Ammon's horn (tissue), 1 donor: Measurements from ENCODE around the gene FBXO28.
A peak's percentile ranks its signal among the peaks of the same experiment; 100 is the strongest.

ENCODE experiments used
- DNase-seq: peaks from one replicate; pipeline ENCODE4 v3.0.0-alpha.2; 2016; ENCODE audit warnings: low spot score

Gene FBXO28

DNA sequence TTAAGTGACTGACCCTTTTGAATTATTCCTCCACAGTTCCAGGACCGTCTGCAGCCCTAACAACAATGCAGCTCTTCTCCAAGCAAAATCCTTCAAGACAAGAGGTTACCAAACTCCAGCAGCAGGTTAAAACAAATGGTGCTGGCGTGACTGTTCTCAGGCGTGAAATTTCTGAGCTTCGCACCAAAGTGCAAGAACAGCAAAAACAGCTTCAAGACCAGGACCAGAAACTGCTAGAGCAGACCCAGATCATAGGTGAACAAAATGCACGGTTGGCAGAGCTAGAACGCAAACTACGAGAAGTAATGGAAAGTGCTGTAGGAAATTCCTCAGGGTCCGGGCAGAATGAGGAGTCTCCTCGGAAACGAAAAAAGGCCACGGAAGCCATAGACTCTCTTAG lies 43.4 kb downstream of the FBXO28 start:
- no peak for DNase-seq

DNA sequence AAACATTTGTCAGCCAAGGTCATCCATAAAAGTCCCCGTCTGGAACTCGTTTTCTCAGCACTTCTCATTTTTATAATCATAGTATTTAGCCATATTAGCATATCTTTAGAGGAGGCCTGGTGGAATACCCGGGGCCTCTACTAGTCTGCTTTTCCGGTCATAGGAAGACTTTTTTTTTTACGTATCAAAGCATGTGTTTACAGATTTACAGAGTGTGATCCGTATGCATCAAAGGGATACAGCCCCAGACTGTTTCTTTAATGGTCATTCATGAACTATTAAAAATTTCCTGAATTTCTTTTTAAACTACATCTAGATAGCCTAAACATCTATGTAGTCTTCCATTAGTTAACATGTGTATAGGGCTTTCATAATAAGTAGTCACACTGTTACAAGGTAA lies 45.6 kb downstream of the FBXO28 start:
- DNase-seq = no peak

DNA sequence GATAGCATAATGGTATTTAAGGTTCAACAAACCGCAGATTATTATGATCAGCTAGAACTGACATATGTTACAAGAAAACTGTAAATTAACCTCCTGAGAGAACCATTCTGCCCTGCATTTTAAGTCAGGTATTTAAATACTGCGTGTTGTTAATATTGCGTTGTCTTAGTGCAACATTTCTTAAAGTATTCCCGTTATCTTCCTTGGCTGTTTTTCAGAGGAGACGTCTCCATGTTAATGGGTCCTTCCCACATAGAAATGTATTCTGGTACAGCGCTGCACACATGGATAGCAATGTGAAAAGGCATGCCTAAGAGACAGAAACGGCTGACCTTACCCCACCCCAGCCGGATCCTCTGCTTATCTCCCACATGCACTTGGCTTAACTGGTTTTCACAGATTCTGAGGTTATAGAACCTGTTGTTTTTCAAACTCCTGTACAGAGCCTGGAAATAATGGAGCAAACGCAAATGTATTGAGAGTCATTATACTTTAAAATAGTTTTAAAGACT lies 46.3 kb downstream of the FBXO28 start:
- DNase-seq = no peak

- DNase-seq = no peak
Observed at GRCh38 chr1:224162768-224163167, 48.9 kb downstream of the FBXO28 start.

GRCh38 chr1:224163311-224163710 lies 49.4 kb downstream of the FBXO28 start:
- no peak for DNase-seq

DNA sequence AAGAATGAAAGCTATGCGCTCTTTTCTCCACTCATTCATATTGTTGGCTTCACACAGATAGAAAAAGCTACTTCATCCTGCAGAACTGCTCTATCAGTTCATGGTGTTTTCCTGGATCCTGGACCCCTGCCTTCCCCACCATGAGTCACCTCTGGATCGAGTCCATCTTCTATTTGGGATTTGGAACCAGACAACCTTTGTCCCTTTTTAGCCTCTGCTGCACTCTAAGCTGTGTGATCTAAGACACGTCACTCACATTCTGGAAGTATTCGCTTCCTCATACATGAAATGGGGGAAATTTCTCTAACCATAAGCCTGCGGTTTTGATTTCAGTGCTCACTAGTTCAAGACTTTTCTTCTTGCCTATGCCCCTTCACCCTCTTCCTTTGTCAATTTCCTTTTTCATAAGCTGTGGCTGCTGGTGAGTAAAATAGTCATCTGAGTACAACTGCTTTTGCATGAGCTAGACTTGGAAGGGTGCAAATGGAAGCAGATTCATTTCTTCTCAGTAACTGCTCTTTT lies 55.0 kb downstream of the FBXO28 start:
- peak; percentile 58 for DNase-seq

GRCh38 chr1:224169718-224170270 lies 55.9 kb downstream of the FBXO28 start:
- DNase-seq = no peak

DNA sequence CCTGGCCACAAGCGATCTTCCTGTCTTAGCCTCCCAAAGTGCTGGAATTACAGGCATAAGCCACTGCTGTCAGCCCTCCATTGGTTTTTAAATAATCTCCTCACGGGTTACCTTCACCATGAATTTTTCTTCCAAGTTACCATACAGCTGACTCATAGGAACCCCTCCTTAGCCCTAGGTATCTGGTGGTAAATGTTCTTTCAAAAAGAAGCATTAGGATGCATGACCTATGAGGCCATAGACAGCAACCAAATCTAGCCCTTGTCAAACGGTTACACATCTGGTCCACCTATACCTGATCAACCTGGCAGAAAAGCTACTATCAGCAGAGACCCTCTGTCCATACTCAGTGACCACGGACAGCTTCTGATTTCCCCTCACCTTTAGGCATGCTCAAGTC lies 56.4 kb downstream of the FBXO28 start:
- DNase-seq = no peak

GRCh38 chr1:224170748-224171478 lies 57.0 kb downstream of the FBXO28 start:
- peak; percentile 24 for DNase-seq

DNA sequence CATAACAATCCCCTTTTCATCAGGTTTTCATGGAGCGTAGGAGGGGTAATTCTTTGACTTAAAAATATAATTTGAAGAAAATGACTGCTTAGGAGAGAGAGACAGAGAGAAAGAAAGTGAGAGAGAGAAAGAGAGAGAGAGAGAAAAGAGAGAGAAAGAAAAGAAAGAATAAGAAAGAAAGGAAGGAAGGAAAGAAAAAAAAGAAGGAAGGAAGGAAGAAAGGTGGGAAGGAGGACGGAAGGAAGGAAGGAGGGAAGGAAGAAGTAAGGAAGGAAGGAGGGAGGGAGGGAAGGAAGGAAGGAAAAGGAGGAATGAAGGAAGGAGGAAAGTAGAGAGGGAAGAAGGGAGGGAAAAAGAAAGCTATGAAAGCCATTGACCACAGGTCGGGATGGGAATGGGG lies 58.3 kb downstream of the FBXO28 start:
- no peak for DNase-seq

- DNase-seq = no peak
Observed at GRCh38 chr1:224173523-224173922, 59.6 kb downstream of the FBXO28 start.

DNA sequence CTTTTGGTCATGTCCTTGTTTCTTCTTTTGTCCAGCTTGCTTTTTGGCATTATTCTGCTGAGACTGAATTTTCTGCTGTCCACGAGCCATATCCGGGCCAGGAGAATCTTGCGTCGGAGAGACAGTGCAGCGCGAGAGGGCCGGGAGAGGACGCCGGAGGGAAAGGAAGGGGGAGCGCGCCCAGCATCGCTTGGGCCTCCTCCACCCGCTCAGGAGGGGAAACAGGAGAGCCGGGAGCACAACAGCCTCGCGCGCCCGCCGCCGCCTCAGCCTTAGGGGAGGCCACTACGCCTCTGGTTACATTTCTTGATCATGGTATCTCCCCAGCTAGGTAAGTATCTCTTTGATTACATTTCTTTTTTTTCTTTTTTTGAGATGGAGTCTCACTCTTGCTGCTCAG lies 61.7 kb downstream of the FBXO28 start:
- DNase-seq = peak; percentile 61

DNA sequence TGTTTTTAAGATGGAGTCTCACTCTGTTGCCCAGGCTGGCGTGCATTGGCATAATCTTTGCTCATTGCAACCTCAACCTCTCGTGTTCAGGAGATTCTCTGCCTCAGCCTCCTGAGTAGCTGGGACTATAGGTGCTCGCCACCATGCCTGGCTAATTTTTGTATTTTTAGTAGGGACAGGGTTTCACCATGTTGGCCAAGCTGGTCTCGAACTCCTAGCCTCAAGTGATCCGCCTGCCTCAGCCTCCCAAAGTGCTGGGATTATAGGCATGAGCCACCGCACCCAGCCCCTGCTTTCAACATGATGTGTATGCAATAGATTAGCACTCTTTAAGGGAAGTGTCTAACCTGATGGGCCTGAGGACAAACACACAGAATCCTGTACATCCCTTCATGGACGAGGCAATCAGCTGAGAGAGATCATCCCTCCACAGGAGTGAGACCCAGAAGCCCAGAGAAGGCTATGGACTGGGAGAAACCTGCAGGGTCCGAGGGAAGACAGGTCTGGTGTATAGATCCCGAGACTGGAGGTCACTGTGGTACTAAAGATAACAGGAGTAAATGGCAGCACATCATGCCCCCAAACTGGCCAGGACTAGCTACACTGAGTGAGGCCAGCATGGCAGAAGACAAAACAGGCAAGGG lies 63.6 kb downstream of the FBXO28 start:
- no peak for DNase-seq

DNA sequence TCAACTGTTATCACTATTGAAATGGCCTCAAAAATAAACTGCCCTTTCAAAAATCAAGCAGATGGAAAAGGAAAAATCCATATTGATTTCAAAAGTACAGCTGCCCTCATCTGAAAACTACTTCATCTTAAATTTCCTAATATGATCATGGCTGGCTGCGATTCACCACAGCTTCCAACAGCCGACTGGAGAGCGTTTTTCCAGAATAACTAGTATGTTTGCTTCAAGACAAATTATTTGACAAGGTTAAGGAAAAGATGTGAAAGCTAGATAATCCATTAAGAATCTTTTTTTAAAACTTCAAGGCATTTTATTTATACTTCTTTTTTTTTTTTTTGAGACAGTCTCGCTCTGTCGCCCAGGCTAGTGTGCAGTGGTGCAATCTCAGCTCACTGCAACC lies 65.0 kb downstream of the FBXO28 start:
- DNase-seq = no peak

GRCh38 chr1:224180783-224181452 lies 67.0 kb downstream of the FBXO28 start:
- DNase-seq = no peak

DNA sequence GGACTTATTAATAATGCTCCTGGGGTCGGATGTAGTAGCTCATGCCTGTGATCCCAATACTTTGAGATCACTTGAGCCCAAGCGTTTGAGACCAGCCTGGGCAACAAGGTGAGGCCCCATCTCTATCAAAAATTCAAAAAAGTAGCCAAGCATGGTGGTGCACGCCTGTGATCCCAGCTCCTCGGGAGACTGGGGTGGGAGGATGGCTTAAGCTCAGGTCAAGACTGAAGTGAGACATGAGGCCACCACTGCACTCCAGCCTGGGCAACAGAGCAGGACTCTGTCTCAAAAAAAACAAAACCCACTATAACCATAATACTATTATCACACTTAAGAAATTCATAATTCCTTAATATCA lies 67.5 kb downstream of the FBXO28 start:
- no peak for DNase-seq

GRCh38 chr1:224182057-224182865 lies 68.3 kb downstream of the FBXO28 start:
- DNase-seq = no peak

DNA sequence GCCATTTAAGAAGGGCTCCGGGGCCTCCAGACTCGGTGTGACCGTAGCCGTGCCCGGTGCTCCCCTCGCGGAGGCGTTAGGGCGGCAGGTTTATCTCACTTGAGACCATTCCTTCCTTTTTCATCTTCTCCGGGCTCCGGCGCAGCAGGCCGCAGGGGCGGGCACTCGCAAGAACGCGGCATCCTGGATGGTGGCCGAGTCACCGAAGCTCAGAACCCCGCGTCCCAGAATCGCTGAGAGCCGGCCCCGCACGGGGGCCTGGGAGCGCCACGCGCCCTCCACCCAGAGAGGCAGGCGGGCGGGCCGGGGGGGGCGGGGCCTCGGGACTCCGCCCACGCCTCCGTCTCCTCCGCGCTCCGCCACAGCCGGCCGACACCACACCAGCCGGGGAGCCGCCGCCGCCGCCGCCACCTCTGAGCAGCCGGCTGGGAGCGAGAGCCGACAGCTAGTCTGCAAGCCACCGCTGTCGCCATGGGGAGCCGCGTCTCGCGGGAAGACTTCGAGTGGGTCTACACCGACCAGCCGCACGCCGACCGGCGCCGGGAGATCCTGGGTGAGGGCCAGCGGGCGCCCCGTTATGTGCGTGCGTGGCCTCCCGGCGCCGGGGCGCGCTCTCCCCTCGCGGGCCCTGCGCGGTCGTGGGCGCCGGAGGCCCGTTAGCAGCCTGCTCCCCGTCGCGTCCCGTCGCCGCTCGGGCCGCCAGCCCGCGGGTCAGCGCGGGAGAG lies 69.1 kb downstream of the FBXO28 start, which contains the start of gene DEGS1:
Gene DEGS1, plus strand, starts transcription at position 375 of the 725 bp plus-strand sequence. Its CDS starts 97 bp downstream, at position 472.
- DNase-seq = peak; percentile 86

GRCh38 chr1:224183591-224184312 lies 69.8 kb downstream of the FBXO28 start:
- DNase-seq = peak; percentile 68

DNA sequence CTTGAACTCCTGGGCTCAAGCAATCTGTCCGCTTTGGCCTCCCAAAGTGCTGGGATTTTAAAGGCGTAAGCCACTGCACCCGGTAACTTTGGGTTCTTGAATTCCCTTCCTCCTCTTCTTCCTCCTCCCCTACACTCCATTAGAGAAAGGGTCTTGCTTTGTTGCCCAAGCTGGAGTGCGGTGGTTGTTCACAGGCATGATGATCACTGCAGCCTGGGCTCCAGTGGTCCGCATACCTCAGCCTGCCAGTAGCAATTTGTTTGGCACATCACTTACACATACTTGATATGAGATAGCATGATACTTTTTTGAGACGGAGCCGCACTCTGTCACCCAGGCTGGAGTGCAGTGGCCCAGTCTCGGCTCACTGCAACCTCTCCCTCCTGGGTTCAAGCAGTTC lies 71.3 kb downstream of the FBXO28 start:
- DNase-seq = no peak
